ENCODE data around the gene TRIM71.

Gene TRIM71

DNA sequence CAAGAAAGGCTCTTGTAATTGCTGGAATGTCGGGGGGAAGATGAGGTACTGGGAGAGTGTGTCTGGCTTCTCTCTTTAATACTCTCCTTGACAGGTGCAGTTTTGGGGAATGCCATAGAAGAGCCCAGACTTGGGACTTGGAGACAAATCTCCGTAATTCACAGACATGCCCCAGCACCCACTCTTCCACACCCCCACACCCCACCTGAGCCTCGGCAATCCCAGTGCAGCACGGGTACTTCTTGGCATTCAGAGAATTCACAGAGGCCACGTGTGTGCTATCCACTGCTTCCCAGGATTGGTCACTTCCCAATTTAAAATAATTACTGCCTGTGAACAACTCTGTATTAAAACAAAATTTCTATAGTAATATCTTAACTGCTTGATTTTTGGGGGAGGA, 43.9 kb downstream of the TRIM71 start:
- DNase-seq (ENCODE audit: extremely low read depth, low read depth) = no peak
- TF ChIP-seq, protein P1, sequence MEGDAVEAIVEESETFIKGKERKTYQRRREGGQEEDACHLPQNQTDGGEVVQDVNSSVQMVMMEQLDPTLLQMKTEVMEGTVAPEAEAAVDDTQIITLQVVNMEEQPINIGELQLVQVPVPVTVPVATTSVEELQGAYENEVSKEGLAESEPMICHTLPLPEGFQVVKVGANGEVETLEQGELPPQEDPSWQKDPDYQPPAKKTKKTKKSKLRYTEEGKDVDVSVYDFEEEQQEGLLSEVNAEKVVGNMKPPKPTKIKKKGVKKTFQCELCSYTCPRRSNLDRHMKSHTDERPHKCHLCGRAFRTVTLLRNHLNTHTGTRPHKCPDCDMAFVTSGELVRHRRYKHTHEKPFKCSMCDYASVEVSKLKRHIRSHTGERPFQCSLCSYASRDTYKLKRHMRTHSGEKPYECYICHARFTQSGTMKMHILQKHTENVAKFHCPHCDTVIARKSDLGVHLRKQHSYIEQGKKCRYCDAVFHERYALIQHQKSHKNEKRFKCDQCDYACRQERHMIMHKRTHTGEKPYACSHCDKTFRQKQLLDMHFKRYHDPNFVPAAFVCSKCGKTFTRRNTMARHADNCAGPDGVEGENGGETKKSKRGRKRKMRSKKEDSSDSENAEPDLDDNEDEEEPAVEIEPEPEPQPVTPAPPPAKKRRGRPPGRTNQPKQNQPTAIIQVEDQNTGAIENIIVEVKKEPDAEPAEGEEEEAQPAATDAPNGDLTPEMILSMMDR (IDR thresholded peaks at IDR 0.05; ENCODE audit: low read depth, low read length) = no peak

DNA sequence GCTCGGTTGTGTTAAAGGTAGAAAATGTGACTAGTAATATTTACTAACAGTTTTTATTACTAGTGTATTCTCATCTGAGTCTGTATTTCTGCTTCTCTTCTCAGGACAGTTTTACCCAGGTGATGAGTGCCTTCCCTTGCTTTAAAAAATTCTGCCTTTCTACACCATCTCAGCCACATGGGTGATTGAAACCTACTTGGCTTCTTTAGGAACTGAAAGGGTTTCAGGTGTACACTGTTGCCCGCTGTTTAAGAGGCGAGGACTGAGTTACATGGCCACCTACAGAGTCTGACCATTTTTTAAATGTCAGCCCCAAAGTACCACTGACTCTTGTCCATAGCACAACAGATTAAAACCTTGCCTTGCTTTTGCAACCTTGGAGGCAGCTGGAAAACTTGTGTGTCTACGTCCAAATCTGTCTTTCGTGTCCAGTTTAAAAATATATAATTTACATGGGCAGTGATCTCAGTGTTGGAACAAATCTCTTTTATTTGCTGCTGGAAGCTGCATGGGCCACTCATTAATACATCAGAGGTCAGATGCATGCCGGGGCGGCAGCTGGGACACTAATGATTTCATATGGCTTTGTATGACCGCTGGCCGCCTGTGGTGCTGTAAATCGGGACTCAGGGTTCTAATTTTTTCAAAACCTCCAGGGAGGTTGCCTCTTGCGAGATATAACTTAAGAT, 44.6 kb downstream of the TRIM71 start:
- TF ChIP-seq, protein P1 (IDR thresholded peaks at IDR 0.05; ENCODE audit: low read depth, low read length) = no peak
- no peak for DNase-seq (ENCODE audit: extremely low read depth, low read depth)

DNA sequence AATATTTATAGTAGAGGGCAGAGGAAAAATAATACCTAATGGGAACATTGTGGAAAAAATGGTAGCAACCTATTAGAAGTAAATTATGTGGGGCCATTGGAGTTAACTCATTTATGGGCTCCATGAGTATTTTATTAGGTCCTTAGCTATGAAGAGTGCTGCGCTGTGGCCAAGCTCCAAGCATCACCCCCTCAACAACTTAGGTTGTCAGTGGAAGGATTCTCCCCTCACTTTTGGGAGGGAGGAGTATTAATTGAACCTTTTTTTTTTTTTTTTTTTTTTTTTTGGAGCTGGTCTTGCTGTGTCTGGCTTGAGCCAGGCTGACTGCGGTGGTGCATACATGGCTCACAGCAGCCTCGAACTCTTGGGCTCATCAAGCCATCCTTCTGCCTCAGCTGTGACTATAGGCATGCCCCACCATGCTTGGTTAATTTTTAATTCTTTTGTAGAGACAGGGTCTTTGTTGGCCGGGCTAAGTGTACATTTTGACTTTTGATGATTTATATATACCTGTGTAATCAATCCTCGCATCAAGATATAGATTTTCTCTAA, 45.2 kb downstream of the TRIM71 start:
- DNase-seq (ENCODE audit: extremely low read depth, low read depth) = no peak
- TF ChIP-seq, protein P1 (IDR thresholded peaks at IDR 0.05; ENCODE audit: low read depth, low read length) = no peak

- no peak for DNase-seq (ENCODE audit: extremely low read depth, low read depth)
- TF ChIP-seq, protein P1 (IDR thresholded peaks at IDR 0.05; ENCODE audit: low read depth, low read length) = no peak
Measured at GRCh38 chr3:32865383-32865782, 47.6 kb downstream of the TRIM71 start.

DNA sequence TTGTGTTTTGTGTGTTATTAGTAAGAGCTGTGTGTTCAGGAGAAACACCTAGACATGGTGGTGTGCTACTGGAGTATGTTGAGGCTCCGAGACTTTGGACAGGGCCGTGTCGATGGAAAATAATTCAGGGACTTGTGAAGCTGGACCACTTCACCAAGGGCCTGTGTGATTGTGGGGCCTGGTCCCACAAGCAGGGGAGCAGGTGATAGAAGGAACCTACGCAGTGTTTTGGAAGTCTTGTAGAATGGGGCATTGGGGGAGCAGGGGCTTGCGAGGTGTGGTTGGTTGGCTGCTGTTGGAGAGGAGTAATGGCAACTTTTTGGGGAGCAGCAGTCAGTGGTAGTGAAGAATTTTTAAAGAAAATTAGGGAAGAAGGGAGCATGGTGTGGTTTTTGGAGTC, 48.7 kb downstream of the TRIM71 start:
- no peak for DNase-seq (ENCODE audit: extremely low read depth, low read depth)
- TF ChIP-seq, protein P1 (IDR thresholded peaks at IDR 0.05; ENCODE audit: low read depth, low read length) = no peak

DNA sequence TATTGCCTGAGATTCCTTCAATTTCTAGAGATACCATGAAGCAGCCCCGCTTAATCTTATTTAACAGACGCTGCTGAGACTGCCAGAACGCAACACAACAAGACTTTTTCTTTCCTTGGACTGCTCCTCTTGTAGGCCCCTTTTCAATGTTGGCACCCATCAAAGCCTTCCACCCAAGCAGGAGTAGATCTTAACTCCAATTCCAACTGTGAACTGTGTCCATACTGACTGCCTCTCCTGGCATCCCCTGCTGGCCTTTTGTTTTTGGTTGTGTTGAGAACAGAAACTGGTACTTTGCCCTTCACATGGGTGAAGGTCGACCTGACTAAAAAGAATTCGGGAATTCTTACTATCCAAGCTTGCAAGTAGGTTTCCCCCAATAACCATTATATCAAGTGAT, 50.2 kb downstream of the TRIM71 start:
- no peak for DNase-seq (ENCODE audit: extremely low read depth, low read depth)
- TF ChIP-seq, protein P1 (IDR thresholded peaks at IDR 0.05; ENCODE audit: low read depth, low read length) = no peak

DNA sequence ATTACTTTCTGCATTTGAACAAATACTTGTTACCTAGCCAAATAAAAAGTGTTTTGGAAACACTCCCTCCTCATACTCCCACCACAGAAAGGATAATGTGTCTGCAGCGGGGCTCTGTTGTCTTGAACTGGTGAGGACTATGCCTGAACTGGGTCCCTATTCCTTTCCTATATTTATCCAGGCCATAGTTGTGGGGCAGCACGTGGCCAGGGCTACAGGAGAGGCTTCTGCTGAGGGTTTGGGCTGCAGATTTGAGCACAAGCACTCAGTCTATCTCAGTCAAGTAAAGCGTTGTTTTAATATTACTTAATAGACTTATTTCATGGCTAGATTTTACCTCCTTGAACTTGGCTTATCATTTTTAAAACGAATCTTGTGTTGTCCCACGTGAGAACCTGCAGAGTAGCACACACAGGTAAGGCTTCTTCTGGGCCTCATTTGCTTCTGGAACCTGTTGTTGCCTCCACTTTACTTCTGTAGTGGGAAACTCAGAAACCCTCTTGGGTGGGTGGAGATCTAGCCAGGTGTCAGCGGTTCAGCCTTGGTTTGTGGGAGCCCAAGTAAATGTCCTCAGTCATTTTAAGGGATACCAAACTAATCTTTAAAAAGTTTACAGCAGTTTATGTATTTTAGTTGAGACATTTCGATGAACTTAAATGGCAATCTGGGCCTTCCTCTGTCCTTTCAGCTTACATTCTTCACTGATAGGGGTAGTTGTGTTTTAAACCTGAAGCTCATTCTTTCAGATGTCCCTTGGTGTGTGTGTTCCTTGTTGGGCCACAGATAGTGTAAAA, 51.1 kb downstream of the TRIM71 start:
- TF ChIP-seq, protein P1 (IDR thresholded peaks at IDR 0.05; ENCODE audit: low read depth, low read length) = no peak
- DNase-seq (ENCODE audit: extremely low read depth, low read depth) = no peak
